GM23248 (cell line): Measurements from ENCODE around the gene ADAM19.

ENCODE experiments used
- EZH2 ChIP-seq: fragments of 200-600 bp; sonication (generic); IDR thresholded peaks from 2 replicates; pipeline ENCODE4 v1.6.1; 2018; ENCODE audit warnings: antibody characterized with exemption, mild to moderate bottlenecking; ENCODE audit not compliant: insufficient read depth, poor library complexity, severe bottlenecking
- EZH2phosphoT487 ChIP-seq: fragments of 200-600 bp; sonication (generic); IDR thresholded peaks from 2 replicates; pipeline ENCODE4 v1.6.1; 2018; ENCODE audit warnings: antibody characterized with exemption, moderate library complexity, mild to moderate bottlenecking, low read depth; ENCODE audit not compliant: insufficient read depth

GRCh38 chr5:157594257-157594656, 18.7 kb upstream of the ADAM19 start:
- TF ChIP-seq EZH2phosphoT487 (no peak), EZH2 (no peak)
